Breast epithelium (tissue), 4 donors: ENCODE results near the gene LYRM2. TPM values are rescaled to one million over a fixed set of nuclear protein-coding genes. Genes with fewer than 3 reads are reported as not detected.

Experiments used
- DNase-seq, 2 donors: peaks; one replicate each; pipeline ENCODE4 v3.0.0-alpha.2; 2019; ENCODE audit warnings: low spot score in 2 of 2
- H3K27ac ChIP-seq, 2 donors: fragments of 200-600 bp; sonication (generic) in 1 of 2; one replicate each; pipeline ENCODE4 v1.5.1; 2016 to 2019; ENCODE audit warnings: mild to moderate bottlenecking in 1 of 2
- H3K27me3 ChIP-seq, 2 donors: fragments of 200-600 bp; sonication (generic) in 1 of 2; one replicate each; pipeline versions ENCODE4 v1.5.1 to v1.6.0; 2017 to 2019; ENCODE audit warnings: control low read depth in 1 of 2, mild to moderate bottlenecking in 1 of 2
- H3K36me3 ChIP-seq: fragments of 200-600 bp; one replicate; pipeline ENCODE4 v1.5.1; 2019
- H3K4me1 ChIP-seq, 2 donors: fragments of 200-600 bp; sonication (generic); one replicate each; pipeline ENCODE4 v1.5.1; 2016 to 2019; ENCODE audit warnings: control low read depth in 1 of 2
- H3K4me3 ChIP-seq, 3 donors: fragments of 200-600 bp; sonication (generic); 1 replicate in 2 of 3; 2 replicates in 1 of 3; pipeline ENCODE4 v1.5.1; 2016 to 2019; ENCODE audit warnings: mild to moderate bottlenecking in 3 of 3, moderate library complexity in 2 of 3
- H3K9me3 ChIP-seq, 2 donors: fragments of 200-600 bp; sonication (generic) in 1 of 2; one replicate each; pipeline ENCODE4 v1.5.1; 2016 to 2019; ENCODE audit warnings: control low read depth in 1 of 2
- POLR2A ChIP-seq: fragments of 450-650 bp; IDR thresholded peaks from one replicate; pipeline ENCODE4 v1.6.1; 2016; ENCODE audit warnings: antibody characterized with exemption, mild to moderate bottlenecking, moderate library complexity
- POLR2AphosphoS5 ChIP-seq, 3 donors: sonication (generic); formaldehyde crosslinking; IDR thresholded peaks; one replicate each; pipeline ENCODE4 v1.6.1; 2017; ENCODE audit warnings: antibody characterized with exemption in 3 of 3
- intact Hi-C: fragments of 100-400 bp; cut with DNase I; formaldehyde crosslinking; loops from one replicate; pipeline ENCODE4 v1.15.1; 2023; ENCODE audit warnings: low total_unique reads
- total RNA-seq, 3 donors: library from RNA; depleted of rRNA; stranded (reverse); fragments of >200 nt; gene quantifications; one replicate each; pipeline ENCODE4 v1.1.0, GENCODE V29; 2016
- TF ChIP-seq, protein P1 (sequence below), 3 donors: fragments of 450-650 bp; IDR thresholded peaks; one replicate each; pipeline ENCODE4 v1.5.1; 2016 to 2017; ENCODE audit warnings: antibody characterized with exemption in 3 of 3, mild to moderate bottlenecking in 3 of 3, moderate library complexity in 3 of 3

LYRM2 gene
- total RNA-seq, 3 donors from 2014 or later, result 20.3 to 27.4 (median 23.2) TPM

DNA sequence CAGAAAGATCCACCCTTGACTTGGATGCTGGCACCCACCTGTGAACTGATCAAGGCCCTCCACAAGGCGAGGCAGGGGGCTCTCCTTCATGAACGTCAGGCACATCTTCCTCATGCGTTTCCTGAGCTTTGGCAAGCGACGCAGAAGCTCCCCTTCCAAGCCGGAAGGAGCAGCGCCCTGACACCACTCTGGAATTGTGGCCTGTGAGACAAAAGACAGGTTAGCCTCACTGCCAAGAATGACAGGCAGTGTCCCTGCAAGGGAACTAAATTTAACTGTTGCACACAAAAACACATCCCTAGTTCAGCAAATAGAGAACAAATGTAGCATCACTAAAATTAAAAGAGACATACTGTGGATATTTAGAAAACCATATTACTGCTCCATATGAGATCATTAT, 42.0 kb upstream of the LYRM2 start:
- no peak for TF ChIP-seq POLR2AphosphoS5 (IDR thresholded peaks at IDR 0.05)
- TF ChIP-seq, protein P1, sequence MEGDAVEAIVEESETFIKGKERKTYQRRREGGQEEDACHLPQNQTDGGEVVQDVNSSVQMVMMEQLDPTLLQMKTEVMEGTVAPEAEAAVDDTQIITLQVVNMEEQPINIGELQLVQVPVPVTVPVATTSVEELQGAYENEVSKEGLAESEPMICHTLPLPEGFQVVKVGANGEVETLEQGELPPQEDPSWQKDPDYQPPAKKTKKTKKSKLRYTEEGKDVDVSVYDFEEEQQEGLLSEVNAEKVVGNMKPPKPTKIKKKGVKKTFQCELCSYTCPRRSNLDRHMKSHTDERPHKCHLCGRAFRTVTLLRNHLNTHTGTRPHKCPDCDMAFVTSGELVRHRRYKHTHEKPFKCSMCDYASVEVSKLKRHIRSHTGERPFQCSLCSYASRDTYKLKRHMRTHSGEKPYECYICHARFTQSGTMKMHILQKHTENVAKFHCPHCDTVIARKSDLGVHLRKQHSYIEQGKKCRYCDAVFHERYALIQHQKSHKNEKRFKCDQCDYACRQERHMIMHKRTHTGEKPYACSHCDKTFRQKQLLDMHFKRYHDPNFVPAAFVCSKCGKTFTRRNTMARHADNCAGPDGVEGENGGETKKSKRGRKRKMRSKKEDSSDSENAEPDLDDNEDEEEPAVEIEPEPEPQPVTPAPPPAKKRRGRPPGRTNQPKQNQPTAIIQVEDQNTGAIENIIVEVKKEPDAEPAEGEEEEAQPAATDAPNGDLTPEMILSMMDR (IDR thresholded peaks at IDR 0.05), result no peak
- TF ChIP-seq POLR2A, result no peak
- DNase-seq, result no peak
- Histone ChIP-seq H3K36me3 (peaks cover 8% of the 10 kb centered on the region), H3K9me3 (no peaks in the 10 kb centered on the region), H3K4me1 (no peaks in the 10 kb centered on the region), H3K27ac (no peak overlapping the region), H3K4me3 (no peak overlapping the region), H3K27me3 (no peaks in the 10 kb centered on the region)
- intact Hi-C loops, result loop anchor here (5.0 kb wide), 1 partner anchor 703 kb away; no protein-coding TSS in a partner anchor

DNA sequence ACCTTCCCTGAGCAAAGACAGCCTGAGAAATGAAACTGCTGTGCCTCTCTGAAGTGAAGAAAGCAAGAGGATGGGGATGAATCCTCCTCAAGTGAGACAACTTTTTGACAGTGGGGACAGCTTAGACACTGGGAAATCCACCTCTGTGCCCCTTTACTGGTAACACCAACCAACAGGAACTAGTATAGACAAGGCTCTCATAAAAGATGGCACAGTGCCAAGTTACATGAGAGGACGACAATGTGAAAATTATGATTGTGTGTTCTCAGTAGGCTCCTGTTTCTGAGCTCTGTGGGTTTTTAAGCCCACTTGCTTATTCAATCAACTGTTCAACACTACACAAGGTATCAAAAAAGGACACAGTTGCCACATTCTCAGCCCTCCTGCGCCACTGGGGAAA, 41.6 kb upstream of the LYRM2 start:
- Histone ChIP-seq H3K4me1 (no peaks in the 10 kb centered on the region), H3K4me3 (no peak overlapping the region), H3K27me3 (no peaks in the 10 kb centered on the region), H3K9me3 (no peaks in the 10 kb centered on the region), H3K27ac (no peak overlapping the region), H3K36me3 (peaks cover 8% of the 10 kb centered on the region)
- no peak for TF ChIP-seq POLR2A
- TF ChIP-seq, protein P1 (IDR thresholded peaks at IDR 0.05), result no peak
- TF ChIP-seq POLR2AphosphoS5 (IDR thresholded peaks at IDR 0.05), result no peak
- intact Hi-C loops, result loop anchor here (5.0 kb wide), 1 partner anchor 703 kb away; no protein-coding TSS in a partner anchor
- DNase-seq, result no peak

DNA sequence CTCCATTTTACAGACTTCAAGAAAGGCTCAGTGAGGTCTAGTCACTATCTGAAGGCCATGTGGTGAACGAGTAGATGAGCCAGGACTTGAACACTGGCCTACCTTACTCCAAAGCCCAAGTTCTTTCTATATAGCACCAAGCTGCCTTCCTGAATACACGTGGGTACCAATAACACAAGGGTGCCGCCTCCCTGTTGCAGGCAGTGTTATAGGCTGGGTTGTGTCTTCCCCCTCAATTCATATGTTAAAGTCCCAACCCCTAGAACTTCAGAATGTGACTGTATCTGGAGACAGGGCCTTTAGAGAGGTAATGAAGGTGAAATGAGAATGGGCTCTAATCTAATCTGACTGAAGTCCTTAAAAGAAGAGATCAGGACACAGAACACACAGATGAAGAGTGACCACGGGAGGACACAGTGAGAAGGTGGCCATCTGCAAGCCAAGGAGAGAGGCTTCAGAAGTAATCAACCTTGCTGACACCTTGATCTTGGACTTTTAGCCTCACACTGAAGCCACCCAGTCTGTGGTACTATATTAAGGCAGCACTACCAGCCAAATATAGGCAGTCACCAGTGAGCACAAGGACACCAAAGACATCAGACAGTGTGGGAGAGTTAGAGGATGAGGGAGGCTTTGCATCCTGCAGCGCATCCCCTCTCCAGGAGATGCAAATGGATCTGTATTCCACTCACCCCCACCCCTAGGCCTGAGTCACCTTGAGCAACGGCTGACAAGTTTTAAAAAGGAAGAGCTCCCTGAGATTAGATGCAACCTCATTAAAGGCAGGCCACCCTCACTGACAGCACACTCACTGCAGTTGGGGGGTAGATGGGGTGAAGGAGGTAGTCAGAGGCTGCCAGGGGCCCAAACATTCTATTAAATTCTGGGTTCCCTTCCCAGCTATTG, 40.9 kb upstream of the LYRM2 start:
- Histone ChIP-seq H3K4me1 (no peaks in the 10 kb centered on the region), H3K27me3 (no peaks in the 10 kb centered on the region), H3K27ac (no peak overlapping the region), H3K4me3 (no peak overlapping the region), H3K9me3 (no peaks in the 10 kb centered on the region), H3K36me3 (peaks cover 1% of the 10 kb centered on the region)
- intact Hi-C loops, result loop anchor here (5.0 kb wide), 1 partner anchor 702 kb away; no protein-coding TSS in a partner anchor
- TF ChIP-seq, protein P1 (IDR thresholded peaks at IDR 0.05), result no peak
- TF ChIP-seq POLR2AphosphoS5 (IDR thresholded peaks at IDR 0.05), result no peak
- TF ChIP-seq POLR2A, result no peak
- no peak for DNase-seq

DNA sequence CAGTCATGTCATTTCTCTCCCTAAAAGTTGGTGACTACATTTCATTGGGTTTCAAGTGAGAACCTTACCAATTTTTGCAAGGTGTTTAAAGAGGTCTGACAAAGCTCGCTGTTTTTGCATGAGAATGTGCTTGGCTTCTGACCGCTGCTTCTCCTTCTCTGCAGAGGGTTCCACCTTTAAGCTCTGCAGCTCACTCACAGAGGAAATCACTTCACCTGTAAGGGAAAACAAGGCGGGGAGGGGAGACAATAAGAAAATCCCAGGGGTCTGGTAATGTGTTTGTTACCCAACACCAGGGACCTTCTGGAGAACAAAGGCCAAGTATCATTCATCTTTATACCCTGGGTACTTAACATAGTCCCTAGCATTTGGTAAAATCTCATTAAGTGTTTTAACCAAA, 40.0 kb upstream of the LYRM2 start:
- DNase-seq, result no peak
- intact Hi-C loops, result no loop called here
- H3K27me3 ChIP-seq, result no peaks in the 10 kb centered on the region
- H3K4me1 ChIP-seq, result no peaks in the 10 kb centered on the region
- H3K9me3 ChIP-seq, result no peaks in the 10 kb centered on the region
- no peak overlapping the region for H3K27ac ChIP-seq
- no peaks in the 10 kb centered on the region for H3K36me3 ChIP-seq
- TF ChIP-seq, protein P1 (IDR thresholded peaks at IDR 0.05), result no peak
- TF ChIP-seq POLR2A, result no peak
- no peak for TF ChIP-seq POLR2AphosphoS5 (IDR thresholded peaks at IDR 0.05)
- H3K4me3 ChIP-seq, result no peak overlapping the region
